Panc1 (cell line): Measurements from ENCODE around the gene CAMKMT. TPM values are rescaled to one million over a fixed set of nuclear protein-coding genes. Genes with fewer than 3 reads are reported as not detected.

Source experiments
- ATAC-seq: fragments of 200-7000 bp; cut with Tn5 transposase; 2 replicates; pipeline ENCODE4 v1.9.1; 2020; ENCODE audit warnings: mild to moderate bottlenecking, moderate library complexity
- BruUV-seq: library from RNA; stranded (reverse); fragments of 400-500 nt; replicated peaks from 2 replicates; lab custom pipeline; 2021; lab: Mats Ljungman, UMichigan
- CTCF ChIA-PET: fragments of 300-600 bp; sonication (Branson Sonifier 250); formaldehyde crosslinking; loops from one replicate; lab custom pipeline; 2022; ENCODE audit warnings: antibody characterized with exemption; lab: Charles Lee
- POLR2A ChIA-PET: fragments of 300-600 bp; sonication (Branson Sonifier 250); formaldehyde crosslinking; loops from one replicate; lab custom pipeline; 2022; ENCODE audit warnings: antibody characterized with exemption; lab: Charles Lee
- DNase-seq: peaks from one replicate; pipeline ENCODE4 v3.0.0-alpha.2; 2010; ENCODE audit warnings: low read depth, low spot score
- H3K27ac ChIP-seq: 2 replicates; pipeline ENCODE4 v1.5.1; 2011; ENCODE audit warnings: mild to moderate bottlenecking, low read length, inconsistent platforms
- H3K27me3 ChIP-seq: fragments of 200-500 bp; sonication (Bioruptor generic); 2 replicates; pipeline ENCODE4 v1.6.0; 2014; ENCODE audit warnings: low read length, inconsistent platforms; ENCODE audit not compliant: control insufficient read depth, insufficient read depth
- H3K36me3 ChIP-seq: fragments of 200-500 bp; sonication (Bioruptor generic); 2 replicates; pipeline ENCODE4 v1.5.1; 2014; ENCODE audit warnings: inconsistent platforms, mild to moderate bottlenecking, low read length, moderate library complexity; ENCODE audit not compliant: control insufficient read depth, insufficient read depth
- H3K4me1 ChIP-seq: 2 replicates; pipeline ENCODE4 v1.5.1; 2011; ENCODE audit warnings: inconsistent platforms, mild to moderate bottlenecking, low read length, moderate library complexity; ENCODE audit not compliant: control insufficient read depth, insufficient read depth
- H3K4me3 ChIP-seq, 2 experiments: 2 replicates each; pipeline ENCODE4 v1.5.1; 2011 to 2012; ENCODE audit warnings: low read depth in 2 of 2, low read length in 2 of 2, mild to moderate bottlenecking in 2 of 2, inconsistent platforms in 1 of 2, moderate library complexity in 1 of 2
- H3K9me3 ChIP-seq: fragments of 200-500 bp; sonication (Bioruptor generic); 2 replicates; pipeline ENCODE4 v1.5.1; 2014; ENCODE audit warnings: low read depth, mild to moderate bottlenecking, inconsistent platforms, low read length, moderate library complexity; ENCODE audit not compliant: control insufficient read depth, insufficient read depth
- POLR2AphosphoS5 ChIP-seq: IDR thresholded peaks from 2 replicates; pipeline ENCODE4 v1.6.1; 2012; ENCODE audit warnings: mild to moderate bottlenecking, low read depth, low read length, moderate library complexity
- SIN3A ChIP-seq: IDR thresholded peaks from 2 replicates; pipeline ENCODE4 v1.6.1; 2012; ENCODE audit warnings: low read depth, mild to moderate bottlenecking, low read length, moderate library complexity, borderline replicate concordance; ENCODE audit not compliant: insufficient read depth
- TCF7L2 ChIP-seq: IDR thresholded peaks from 2 replicates; pipeline ENCODE4 v1.6.1; 2011; ENCODE audit warnings: mild to moderate bottlenecking, low read depth, low read length, inconsistent platforms
- in situ Hi-C: cut with HindIII; loops from 2 replicates; pipeline ENCODE4 v1.10.0; 2016; ENCODE audit warnings: low sequenced_read_pairs, low pct_unique_long_range_greater_than_20kb
- intact Hi-C: fragments of 100-400 bp; cut with micrococcal nuclease; formaldehyde crosslinking; loops from one replicate; pipeline ENCODE4 v1.10.0; 2022; ENCODE audit not compliant: unreplicated experiment
- total RNA-seq: library from RNA; stranded (reverse); gene quantifications from one replicate; pipeline ENCODE4 v1.2.1, GENCODE V29; 2021; ENCODE audit not compliant: unreplicated experiment
- TF ChIP-seq, protein P1 (sequence below): fragments of 450-650 bp; IDR thresholded peaks from 2 replicates; pipeline ENCODE4 v1.5.1; 2017; ENCODE audit warnings: mild to moderate bottlenecking
- TF ChIP-seq, protein P2 (sequence below), 2 experiments: IDR thresholded peaks; 2 replicates each; pipeline ENCODE4 v1.6.1; 2011 to 2012; ENCODE audit warnings: low read depth in 2 of 2, control low read depth in 1 of 2, low read length in 1 of 2, mild to moderate bottlenecking in 1 of 2, moderate library complexity in 1 of 2; ENCODE audit not compliant: insufficient read depth in 1 of 2

Gene CAMKMT
- total RNA-seq, 1 experiment from 2014 or later: 12.6 TPM

DNA sequence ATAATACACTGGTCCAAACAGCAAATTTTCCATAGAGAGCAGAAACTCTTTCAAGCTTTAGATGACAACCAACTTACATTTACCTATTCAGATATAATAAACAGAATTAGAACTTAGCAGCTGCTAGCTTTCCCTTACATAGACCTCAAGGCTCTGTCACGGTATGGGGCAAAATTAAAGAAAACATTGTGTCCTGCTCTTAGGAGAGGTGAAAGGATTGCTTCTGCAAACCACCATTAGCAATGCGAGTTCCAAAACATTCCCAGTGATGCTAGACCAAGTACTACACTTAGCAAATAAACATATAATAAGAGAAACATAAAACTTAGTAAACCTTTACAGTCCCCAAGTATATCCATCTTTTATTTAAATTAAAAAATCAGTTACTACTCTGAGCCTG is 183.3 kb downstream of the CAMKMT start:
- H3K27me3 ChIP-seq: no peaks in the 10 kb centered on the region
- ChIA-PET POLR2A (no interaction called here), CTCF (interaction anchor here (0.9 kb wide), 1 partner anchor 410 kb away, joined by 4 read pairs; no protein-coding TSS in a partner anchor)
- in situ Hi-C loops: no loop called here
- intact Hi-C loops: no loop called here
- H3K27ac ChIP-seq: no peak overlapping the region
- ATAC-seq (no peak), DNase-seq (no peak)
- no peak overlapping the region for H3K4me3 ChIP-seq
- no TSS peak for BruUV-seq
- H3K36me3 ChIP-seq: no peaks in the 10 kb centered on the region
- no peaks in the 10 kb centered on the region for H3K9me3 ChIP-seq
- peaks cover 23% of the 10 kb centered on the region for H3K4me1 ChIP-seq
- TF ChIP-seq, protein P1, sequence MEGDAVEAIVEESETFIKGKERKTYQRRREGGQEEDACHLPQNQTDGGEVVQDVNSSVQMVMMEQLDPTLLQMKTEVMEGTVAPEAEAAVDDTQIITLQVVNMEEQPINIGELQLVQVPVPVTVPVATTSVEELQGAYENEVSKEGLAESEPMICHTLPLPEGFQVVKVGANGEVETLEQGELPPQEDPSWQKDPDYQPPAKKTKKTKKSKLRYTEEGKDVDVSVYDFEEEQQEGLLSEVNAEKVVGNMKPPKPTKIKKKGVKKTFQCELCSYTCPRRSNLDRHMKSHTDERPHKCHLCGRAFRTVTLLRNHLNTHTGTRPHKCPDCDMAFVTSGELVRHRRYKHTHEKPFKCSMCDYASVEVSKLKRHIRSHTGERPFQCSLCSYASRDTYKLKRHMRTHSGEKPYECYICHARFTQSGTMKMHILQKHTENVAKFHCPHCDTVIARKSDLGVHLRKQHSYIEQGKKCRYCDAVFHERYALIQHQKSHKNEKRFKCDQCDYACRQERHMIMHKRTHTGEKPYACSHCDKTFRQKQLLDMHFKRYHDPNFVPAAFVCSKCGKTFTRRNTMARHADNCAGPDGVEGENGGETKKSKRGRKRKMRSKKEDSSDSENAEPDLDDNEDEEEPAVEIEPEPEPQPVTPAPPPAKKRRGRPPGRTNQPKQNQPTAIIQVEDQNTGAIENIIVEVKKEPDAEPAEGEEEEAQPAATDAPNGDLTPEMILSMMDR: no peak
- TF ChIP-seq TCF7L2: no peak
- TF ChIP-seq, protein P2, sequence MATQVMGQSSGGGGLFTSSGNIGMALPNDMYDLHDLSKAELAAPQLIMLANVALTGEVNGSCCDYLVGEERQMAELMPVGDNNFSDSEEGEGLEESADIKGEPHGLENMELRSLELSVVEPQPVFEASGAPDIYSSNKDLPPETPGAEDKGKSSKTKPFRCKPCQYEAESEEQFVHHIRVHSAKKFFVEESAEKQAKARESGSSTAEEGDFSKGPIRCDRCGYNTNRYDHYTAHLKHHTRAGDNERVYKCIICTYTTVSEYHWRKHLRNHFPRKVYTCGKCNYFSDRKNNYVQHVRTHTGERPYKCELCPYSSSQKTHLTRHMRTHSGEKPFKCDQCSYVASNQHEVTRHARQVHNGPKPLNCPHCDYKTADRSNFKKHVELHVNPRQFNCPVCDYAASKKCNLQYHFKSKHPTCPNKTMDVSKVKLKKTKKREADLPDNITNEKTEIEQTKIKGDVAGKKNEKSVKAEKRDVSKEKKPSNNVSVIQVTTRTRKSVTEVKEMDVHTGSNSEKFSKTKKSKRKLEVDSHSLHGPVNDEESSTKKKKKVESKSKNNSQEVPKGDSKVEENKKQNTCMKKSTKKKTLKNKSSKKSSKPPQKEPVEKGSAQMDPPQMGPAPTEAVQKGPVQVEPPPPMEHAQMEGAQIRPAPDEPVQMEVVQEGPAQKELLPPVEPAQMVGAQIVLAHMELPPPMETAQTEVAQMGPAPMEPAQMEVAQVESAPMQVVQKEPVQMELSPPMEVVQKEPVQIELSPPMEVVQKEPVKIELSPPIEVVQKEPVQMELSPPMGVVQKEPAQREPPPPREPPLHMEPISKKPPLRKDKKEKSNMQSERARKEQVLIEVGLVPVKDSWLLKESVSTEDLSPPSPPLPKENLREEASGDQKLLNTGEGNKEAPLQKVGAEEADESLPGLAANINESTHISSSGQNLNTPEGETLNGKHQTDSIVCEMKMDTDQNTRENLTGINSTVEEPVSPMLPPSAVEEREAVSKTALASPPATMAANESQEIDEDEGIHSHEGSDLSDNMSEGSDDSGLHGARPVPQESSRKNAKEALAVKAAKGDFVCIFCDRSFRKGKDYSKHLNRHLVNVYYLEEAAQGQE (IDR thresholded peaks at IDR 0.05; ENCODE audit: insufficient read depth in 1 of 2, low read depth in 2 of 2, low read length in 1 of 2): no peak
- TF ChIP-seq POLR2AphosphoS5: no peak
- no peak for TF ChIP-seq SIN3A

DNA sequence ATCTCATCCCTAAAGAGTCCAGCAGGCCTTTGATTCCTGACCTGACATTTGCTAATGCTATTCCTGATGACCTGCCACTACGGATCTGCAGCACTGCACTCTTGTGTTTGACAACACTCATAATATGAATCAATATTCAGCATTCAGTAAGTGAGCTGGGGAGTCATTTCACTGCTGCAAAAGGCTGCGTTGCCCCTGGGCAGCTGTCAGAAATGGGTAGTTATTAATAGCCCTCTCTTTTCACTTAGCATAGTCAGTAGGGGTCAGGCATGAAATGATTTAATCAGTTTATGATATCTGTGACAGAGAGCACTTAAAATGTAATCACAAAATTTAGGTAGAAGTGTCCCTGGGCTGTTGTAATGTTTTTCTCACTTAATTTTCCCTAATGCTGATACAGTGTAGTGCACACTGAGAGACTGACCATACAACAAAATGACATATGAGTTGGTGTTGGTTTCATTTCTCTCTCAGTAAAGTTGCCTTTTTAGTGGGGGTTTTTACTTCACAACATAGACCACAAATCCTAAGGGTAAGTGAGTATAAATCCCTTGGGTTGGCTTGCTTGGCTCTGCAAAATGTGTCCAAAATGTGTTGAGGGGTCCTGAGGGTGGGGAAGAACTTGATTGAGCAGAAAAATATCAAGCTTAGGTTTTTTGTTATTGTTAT is 184.8 kb downstream of the CAMKMT start:
- POLR2A ChIA-PET: no interaction called here
- TF ChIP-seq POLR2AphosphoS5 (no peak), TCF7L2 (no peak), SIN3A (no peak)
- TF ChIP-seq, protein P2 (IDR thresholded peaks at IDR 0.05; ENCODE audit: insufficient read depth in 1 of 2, low read depth in 2 of 2, low read length in 1 of 2): no peak
- TF ChIP-seq, protein P1: no peak
- intact Hi-C loops: no loop called here
- CTCF ChIA-PET: no interaction called here
- in situ Hi-C loops: no loop called here
- Histone ChIP-seq H3K36me3 (no peaks in the 10 kb centered on the region), H3K9me3 (no peaks in the 10 kb centered on the region), H3K4me1 (peaks cover 25% of the 10 kb centered on the region), H3K27me3 (no peaks in the 10 kb centered on the region), H3K27ac (no peak overlapping the region), H3K4me3 (no peak overlapping the region)
- ATAC-seq (no peak), DNase-seq (no peak)
- BruUV-seq: no TSS peak
